GM18858 (cell line): ENCODE measurements around the gene MLLT11.

ENCODE experiments used
- ATAC-seq: cut with Tn5 transposase; IDR thresholded peaks from one replicate; pipeline ENCODE4 v1.9.1; 2021; ENCODE audit not compliant: unreplicated experiment

MLLT11 gene, protein sequence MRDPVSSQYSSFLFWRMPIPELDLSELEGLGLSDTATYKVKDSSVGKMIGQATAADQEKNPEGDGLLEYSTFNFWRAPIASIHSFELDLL

DNA sequence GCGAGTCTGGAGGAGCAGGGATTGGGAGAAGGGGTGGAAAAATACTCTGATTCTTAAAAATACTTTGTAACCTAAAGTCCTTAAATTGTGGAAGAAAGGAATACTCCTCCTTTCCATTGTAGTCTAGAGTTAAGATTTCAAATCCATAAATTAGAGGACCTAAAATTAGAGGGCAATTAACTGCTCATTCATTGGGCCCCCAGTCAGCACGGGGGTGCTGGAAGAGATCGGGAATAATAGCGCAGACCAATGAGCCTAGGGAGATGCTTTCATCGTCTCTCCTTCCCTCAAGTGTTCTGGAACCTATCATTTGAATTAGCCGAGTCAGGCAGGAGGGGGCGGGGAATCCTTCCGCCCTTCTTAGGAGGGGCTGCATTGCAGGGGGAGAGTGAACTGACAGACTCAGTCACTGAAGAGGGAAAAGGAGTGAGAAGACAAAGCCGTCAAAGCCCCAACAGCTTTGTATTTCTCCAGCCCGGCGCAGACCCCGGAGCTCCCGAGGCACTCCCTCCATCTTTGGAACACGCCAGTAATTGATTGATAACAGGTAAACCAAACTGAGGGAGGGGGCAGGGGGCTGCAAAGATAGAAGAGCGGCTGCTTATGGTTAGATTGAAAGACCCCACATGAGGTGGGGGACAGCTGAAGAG, at the start of gene MLLT11:
TSS of gene MLLT11 (plus strand) at position 391 of the 650 bp plus-strand sequence. CDS start 6,828 bp downstream, outside the sequence.
- no peak for ATAC-seq

DNA sequence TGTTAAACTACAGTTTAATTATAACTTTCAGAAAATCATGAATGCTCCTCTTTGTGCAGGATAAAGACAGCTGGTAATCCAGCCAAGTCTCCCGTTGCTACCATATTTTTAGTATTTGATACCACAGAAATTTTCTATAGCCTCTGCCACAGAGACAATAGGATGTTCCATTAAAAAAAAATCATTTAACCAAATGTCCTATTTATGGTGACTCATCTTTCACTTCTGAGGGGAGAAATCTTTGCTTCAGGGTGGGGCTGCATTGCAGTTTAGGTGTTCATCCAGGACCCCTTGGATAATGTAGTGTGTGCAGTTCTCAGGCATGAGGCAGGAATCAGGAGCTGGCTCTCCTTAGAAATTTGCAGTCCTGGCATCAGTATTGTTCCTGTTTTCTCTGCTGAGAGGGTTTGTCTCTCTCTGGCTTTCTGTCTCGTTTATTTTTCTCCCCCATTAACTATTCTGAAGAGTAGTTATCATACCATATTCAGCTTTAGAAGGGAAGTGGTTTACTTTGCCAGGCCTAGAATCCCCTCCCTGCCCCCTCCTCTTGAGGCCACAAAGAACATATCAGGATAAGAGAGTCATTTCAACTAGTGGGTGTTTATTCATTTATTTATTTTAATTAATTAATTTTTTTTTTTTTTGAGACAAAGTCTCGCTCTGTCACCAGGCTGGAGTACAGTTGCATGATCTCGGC, 48.9 kb upstream of the MLLT11 start:
- ATAC-seq = no peak

DNA sequence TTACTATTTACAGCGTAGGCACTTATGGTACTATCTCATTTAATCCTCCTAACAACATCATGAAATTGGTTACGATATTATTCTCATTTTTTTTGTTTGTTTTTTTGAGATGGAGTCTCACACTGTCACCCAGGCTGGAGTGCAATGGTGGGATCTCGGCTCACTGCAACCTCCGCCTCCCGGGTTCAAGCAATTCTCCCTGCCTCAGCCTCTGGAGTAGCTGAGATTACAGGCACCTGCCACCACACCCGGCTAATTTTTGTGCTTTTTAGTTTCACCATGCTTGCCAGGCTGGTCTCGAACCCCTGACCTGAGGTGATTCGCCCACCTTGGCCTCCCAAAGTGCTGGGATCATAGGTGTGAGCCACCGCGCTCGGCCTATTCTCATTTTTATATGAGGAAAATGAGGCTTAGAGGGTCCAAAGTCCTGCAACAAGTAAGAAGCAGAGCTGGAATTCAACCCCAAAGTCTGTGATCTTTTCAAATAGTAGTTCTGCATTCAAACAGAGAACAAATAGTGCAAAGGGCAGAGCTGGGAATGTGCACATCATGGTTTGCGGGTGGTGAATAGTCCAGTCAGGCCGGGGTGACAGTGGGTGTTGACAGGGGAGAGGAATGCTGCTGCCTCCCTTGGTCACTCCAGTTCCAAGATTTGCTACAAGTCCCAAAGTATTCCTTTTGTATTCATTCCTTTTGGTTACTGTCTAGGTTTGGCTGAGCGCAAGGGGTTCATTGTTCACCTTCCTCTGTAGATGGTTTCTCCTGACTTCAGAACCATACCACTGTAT, 47.3 kb upstream of the MLLT11 start:
- ATAC-seq = no peak

DNA sequence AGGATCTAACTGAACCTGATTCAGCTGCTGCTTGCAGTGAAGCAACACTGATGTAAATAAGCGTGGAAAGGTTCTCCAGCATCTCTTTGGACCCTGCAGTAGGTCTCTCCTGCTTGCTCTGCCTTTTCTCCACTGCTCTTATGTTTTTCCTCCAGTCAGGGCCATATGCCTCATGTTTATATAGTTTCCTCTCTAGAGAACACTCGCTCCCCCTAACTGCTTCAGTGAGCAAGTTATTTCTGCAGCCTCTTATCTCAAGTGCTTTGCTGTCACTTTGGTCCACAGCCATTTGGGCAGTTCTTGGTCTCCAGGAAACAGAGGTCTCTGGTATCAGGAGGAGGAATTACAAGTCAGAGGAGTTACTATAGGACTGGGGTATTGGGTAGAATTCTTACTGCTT, 46.7 kb upstream of the MLLT11 start:
- ATAC-seq = no peak

DNA sequence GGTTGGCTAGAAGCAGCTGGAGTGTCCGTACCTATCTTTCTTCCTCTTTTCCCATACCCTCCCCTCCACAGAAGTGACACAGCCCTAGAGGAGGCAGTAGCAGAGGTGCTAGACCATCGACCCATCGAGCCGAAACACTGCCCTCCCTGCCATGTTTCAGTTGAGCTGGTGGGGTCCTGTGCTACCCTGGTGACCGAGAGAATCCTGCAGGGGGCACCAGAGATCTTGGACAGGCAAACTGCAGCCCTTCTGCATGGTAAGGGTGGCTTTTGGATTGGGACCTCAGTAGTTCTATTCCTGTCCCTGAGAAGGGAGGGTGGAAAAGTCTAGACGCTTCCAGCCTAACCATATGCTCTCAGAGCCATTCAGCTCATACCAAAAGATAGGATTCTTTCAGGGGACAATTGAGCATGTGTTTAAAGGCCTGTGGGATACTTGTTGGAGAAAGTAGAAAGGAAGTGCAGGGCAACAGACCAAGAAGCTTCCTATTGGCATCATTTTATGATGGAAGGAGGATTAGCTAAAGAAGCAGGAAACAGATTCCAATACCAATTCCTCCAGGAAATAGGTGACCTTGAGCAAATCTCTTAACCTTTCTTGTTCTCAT, 35.6 kb upstream of the MLLT11 start:
- ATAC-seq = no peak

DNA sequence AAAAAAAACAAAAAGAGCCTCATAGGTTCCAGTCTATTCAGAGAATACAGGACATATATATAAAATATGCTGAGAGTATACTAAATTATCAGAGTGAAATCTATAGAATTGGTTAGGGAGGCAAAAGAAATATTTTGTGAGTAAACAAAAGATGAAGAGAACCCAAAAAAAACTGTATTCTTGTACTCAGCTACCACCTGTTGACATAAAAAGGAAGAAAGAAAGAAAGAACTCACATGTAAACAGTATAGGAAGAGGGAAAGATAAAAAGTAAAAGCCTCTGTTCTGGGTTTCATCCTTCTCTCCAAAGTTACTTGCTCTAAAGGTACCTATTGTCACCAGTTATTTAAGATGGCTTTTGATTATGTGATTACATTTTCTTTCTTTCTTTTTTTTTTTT, 33.7 kb upstream of the MLLT11 start:
- no peak for ATAC-seq

DNA sequence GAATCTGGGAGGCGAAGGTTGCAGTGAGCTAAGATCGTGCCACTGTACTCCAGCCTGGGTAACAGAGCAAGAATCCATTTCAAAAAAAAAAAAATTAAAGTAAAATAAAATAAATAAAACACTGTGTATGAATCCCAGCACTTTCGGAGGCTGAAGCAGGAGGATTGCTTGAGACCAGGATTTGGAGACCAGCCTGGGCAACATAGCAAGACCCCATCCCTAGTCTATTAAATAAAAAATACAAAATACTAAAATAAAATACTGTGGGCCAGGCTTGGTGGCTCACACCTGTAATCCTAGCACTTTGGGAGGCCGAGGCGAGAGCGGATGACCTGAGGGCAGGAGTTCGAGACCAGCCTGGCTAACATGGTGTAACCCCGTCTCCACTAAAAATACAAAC, 28.0 kb upstream of the MLLT11 start:
- ATAC-seq = no peak

DNA sequence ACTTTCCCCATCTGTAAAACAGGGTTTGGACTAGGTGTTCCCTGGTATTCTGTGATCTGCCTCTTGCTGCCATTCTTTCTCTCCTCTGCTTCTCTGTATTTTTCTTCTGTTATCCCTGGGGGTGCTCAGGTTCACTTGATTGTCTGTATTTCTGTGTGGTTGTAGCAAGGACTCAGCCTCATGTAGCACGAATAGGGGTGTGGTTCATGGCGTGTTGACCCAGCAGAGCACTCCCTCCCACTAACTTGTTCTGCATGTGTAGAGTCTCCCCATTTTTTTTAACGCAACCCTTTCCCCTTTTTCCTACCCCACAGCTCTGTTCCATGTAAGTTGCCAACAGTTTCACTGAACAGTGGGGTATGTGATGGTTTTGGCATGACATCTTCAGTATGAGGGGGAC, 25.0 kb upstream of the MLLT11 start:
- no peak for ATAC-seq

DNA sequence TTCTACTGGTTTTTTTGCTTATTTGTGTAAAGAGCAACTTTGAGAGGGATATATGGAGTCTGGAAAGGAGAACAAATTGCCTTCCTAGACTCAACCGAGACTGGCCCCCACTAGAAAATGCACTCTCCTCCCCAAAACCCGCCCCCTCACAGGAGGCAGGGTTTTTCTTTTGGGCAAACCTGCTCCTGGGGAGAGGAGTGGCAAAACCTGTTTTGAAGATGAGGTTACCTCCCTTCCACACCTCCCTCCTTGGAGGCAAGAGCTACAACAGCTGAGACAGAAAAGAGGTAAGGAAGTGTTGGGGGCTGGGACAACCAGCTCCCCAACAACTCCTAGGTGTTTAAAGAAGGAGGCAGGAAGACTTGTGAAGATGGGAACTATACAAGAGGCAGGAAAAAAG, 23.8 kb upstream of the MLLT11 start, which contains the start of gene BNIPL:
TSS of gene BNIPL (plus strand) at position 231 of the 400 bp plus-strand sequence. CDS start at position 371, 140 bp downstream.
- ATAC-seq = no peak

DNA sequence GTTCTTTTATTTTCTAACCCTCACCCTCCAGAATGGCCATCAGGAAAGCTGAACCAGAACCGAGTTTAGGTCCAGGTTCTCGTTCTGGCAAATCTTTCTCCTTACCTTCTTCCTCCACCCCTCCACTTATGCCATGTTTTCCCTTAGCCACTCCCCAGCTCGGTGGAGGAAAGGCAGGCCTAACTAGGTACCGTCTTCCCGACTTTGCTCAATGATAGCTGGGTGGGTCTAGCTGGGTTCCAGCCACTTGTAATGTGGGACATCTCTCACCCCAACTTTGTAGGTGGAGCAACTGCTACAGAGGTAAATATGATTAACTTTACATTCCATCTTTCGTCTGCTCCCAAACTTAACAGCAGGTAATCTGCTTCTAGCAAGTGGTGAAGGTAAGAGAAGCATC, 23.2 kb upstream of the MLLT11 start:
- no peak for ATAC-seq

DNA sequence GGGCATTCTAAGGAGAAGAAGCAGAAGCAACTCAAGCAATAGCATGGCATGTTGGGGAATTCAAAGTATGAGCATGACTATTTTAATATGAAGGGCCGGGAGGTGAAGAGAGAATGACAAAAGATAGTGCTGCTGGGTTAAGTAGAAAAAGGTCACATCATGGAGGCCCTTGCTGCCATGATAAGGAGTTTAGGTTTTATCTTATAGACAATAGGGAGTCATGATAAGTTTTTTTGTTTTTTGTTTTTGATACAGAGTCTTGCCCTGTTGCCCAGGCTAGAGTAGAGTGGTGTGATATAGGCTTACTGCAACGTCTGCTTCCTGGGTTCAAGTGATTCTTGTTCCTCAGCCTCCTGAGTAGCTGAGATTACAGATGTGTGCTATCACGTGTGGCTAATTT, 20.7 kb upstream of the MLLT11 start:
- no peak for ATAC-seq

DNA sequence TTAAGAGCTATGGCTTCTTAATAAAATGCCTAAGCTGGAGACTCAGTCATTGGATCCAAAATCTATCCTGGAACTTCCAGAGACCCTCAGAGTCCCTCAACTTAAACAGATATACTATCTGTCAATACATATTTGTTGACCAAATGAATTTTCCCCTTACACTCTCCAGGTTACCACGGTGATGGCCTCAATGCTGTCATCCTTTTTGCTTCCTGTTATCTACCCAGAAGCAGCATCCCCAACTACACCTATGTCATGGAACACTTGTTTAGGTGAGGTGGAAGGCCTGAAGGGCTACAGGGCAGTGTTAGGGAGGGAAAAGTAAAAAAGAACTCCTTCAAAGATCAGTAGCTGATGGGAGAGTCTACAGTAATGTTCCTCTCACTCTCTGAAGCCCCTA, 17.0 kb upstream of the MLLT11 start:
- no peak for ATAC-seq

DNA sequence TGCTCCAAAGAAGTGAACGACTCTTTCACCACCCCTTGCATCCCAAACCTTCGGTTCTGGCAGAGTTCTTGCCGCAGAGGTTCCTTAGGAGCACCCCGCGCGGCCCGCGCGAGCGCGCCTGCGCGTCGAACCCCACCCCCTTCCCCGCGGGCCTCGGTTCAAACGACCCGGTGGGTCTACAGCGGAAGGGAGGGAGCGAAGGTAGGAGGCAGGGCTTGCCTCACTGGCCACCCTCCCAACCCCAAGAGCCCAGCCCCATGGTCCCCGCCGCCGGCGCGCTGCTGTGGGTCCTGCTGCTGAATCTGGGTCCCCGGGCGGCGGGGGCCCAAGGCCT, 12.6 kb upstream of the MLLT11 start, which contains the start of gene C1orf56:
TSS of gene C1orf56 (plus strand) at position 161 of the 334 bp plus-strand sequence. CDS start at position 258, 97 bp downstream.
- no peak for ATAC-seq

DNA sequence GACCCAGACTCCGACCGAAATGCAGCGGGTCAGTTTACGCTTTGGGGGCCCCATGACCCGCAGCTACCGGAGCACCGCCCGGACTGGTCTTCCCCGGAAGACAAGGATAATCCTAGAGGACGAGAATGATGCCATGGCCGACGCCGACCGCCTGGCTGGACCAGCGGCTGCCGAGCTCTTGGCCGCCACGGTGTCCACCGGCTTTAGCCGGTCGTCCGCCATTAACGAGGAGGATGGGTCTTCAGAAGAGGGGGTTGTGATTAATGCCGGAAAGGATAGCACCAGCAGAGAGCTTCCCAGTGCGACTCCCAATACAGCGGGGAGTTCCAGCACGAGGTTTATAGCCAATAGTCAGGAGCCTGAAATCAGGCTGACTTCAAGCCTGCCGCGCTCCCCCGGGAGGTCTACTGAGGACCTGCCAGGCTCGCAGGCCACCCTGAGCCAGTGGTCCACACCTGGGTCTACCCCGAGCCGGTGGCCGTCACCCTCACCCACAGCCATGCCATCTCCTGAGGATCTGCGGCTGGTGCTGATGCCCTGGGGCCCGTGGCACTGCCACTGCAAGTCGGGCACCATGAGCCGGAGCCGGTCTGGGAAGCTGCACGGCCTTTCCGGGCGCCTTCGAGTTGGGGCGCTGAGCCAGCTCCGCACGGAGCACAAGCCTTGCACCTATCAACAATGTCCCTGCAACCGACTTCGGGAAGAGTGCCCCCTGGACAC, 12.1 kb upstream of the MLLT11 start:
- ATAC-seq = no peak

DNA sequence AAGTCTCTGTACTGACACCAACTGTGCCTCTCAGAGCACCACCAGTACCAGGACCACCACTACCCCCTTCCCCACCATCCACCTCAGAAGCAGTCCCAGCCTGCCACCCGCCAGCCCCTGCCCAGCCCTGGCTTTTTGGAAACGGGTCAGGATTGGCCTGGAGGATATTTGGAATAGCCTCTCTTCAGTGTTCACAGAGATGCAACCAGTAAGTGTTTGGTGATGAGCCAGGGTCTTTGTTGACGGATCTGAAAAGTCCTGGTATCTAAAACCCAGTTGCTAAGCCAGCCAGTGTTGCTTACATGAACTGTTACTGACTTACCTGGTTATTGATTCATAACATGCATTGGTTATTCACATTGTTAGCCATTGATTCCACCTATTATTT, 11.6 kb upstream of the MLLT11 start:
- no peak for ATAC-seq

DNA sequence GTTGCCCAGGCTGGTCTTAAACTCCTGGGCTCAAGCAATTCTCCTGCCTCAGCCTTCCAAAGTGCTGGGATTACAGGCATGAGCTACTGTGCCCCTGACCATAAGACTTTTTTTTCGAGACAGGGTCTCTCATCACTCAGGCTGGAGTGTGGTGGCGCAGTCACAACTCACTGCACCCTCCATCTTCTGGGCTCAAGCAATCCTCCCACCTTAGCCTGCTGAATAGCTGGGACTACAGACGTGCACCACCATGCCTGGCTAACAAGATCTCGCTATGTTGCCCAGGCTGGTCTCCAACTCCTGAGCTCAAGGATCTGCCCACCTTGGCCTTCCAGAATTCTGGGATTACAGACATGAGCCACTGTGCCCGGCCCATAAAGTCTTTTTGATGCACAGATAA, 10.7 kb upstream of the MLLT11 start:
- no peak for ATAC-seq

DNA sequence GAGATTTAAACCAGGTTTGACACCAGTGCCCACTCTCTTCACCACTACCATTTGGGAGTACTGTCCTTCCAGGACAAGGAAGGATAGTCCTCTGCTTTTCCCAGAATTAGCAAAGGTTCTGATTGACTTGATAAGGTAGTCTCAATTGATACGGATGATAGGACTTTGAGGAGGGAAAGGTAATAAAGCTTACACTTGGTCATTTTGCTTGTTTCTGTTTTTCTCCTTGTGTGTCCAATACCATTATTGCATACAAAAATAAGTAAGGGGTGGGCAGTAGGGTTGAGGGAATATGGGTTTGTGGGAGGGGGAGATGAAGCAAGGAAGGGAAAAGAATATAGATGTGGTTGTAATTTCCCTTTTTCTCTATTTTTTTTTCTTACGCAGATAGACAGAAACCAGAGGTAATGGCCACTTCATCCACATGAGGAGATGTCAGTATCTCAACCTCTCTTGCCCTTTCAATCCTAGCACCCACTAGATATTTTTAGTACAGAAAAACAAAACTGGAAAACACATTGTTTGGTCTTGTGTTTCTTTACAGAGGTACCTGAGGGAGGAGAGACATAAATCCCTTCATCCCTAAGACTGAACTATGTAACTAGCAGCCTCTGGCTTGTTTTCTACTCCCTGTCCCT, 10.0 kb upstream of the MLLT11 start:
- no peak for ATAC-seq

DNA sequence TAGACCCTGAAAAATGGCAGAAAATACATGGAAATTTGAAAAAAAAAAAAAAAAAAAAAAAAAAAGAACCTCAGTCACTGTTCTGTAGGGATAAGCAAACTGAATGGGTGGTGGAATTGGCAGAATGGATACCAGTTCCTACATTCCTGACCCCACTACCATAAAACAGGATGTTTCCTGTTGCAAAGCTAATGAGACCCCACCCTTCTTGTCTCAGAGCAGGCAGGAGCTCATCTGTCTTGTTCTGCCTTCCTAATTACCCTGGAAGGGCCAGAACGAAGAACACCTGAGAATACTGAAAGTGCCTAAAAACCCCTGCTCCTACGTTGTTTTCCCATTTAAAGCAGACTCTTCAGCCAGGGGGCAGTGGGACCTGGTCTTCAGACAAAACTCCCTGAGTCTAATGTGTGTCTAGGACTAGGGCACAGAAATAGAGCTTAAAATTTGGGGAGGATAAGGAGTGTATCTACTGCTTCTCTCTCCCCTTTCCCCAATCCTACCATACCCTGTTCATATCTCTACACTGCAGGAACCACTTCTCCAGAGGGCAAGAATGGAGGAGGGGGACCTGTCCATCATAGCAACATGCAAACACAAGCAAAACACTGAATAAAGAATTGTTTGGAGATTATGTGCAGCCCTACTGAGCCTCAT, 8.7 kb upstream of the MLLT11 start:
- no peak for ATAC-seq

DNA sequence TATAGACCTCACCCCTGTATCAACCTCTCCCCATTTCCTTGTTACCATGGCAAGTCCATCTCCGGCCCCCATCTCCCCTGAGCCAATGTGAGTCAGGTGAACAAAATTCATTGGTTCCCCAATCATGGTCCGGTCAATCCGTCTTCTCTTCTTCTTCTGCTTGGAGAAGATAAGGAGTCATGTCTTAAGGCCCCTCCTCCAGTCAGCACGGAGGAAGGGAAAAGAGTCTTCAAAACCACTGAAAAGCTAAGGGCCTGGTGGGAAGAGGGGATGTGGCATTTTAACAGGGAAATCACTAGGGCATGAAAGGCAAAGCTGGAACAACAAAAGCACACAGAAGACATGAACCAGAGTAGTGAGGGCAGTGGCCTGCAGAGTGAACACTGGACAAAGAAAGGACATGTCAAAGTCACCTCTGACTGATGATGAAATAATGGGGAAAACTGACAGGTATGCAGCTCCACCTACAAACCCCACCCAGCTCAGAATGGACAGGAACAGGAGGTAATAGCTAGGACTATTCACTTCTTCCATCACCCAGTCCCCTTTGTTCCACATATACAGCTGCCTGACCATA, 5.1 kb upstream of the MLLT11 start:
- no peak for ATAC-seq
